ENCODE data around the gene RTN4R.
A peak's percentile ranks its signal among the peaks of the same experiment; 100 is the strongest.

- TF ChIP-seq CTCF (IDR thresholded peaks at IDR 0.05) (no peak), POLR2AphosphoS5 (IDR thresholded peaks at IDR 0.05; ENCODE audit: low read depth, low read length) (no peak), MXI1 (IDR thresholded peaks at IDR 0.05; ENCODE audit: low read depth, low read length) (peak; percentile 83), NRF1 (IDR thresholded peaks at IDR 0.05; ENCODE audit: low read depth, low read length) (peak; percentile 61), FOXM1 (IDR thresholded peaks at IDR 0.05; ENCODE audit: low read depth) (no peak), MAX (IDR thresholded peaks at IDR 0.05; ENCODE audit: low read depth) (no peak), USF2 (IDR thresholded peaks at IDR 0.05; ENCODE audit: borderline replicate concordance, low read depth, low read length) (no peak), EP300 (IDR thresholded peaks at IDR 0.05; ENCODE audit: borderline replicate concordance in 1 of 2, low read depth in 1 of 2, low read length in 1 of 2) (no peak)
Measured at GRCh38 chr22:20211997-20212753, 55.9 kb downstream of the RTN4R start.
